GM21737 (cell line): ENCODE results near the gene DLGAP4.

Experiments
- ATAC-seq: cut with Tn5 transposase; IDR thresholded peaks from one replicate; pipeline ENCODE4 v1.9.1; 2021; ENCODE audit warnings: mild to moderate bottlenecking, moderate library complexity; ENCODE audit not compliant: unreplicated experiment

The DLGAP4 gene

DNA sequence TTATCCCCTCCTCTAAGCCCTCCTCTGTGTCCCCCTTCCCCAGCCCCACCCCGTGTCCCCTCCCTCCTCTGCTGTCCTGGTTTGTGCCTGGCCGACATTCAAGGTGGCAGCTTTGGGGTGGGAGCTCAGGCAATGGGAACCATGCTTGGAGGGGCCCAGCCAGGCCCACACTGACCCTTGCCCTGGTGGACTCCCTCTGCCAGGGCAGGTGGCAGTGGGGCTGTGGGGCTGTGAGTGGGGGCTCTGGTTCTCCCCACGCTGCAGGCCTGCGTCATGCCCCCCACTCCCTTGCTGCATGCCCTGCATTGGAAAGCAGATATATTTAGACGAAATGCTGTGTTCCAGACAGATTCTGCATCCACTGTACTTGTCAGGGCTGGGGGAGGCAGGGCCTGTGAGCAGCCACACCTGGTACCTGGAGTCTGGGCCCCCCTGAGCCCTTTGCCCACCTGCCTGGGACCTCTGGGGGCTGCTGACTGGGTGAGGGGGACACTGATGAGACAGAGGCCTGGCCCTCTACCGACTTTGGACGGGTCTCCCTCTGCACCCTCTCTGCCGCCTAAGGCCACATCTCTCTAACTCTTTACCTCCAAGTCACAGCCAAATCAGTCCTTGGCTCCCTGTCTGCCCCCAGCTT is 14.2 kb downstream of the DLGAP4 start:
- no peak for ATAC-seq

DNA sequence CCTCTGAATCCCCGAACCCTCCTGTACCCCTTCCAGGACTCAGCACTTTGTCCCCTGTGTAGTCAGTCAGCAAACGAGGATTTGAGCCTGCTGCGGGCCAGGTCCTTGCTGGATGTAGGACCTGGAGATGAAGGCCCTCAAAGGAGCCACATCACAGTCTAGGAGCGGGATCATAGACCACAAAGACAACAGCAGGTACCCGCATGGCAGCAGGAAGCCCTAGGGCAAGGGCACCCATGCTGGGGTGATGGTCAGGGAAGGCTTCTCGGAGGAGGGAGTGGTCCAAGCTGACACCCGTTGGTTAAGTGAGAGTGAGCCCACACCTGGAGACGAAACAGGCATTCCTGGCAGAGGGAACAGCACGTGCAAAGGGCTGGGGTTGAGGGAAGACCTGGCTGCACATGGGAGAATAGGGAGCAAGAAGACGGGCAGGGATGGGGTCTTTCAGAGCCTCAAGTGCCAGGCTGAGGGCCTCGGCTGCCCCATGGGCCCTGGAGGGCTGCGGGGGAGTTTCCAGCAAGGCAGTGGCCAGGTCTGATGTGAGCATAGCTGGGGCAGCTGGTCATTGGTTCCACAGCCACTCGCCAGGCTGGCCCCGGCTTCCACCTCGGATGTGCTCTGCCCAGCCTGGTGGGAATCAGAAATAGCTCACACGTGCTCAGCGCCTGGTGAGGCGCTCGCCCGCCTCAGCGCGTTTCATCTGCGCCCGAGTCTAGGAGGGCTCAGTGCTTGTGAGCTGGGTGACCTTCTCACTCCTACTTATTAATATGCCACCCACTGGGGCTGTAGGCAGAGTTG is 15.0 kb downstream of the DLGAP4 start:
- ATAC-seq, result no peak

DNA sequence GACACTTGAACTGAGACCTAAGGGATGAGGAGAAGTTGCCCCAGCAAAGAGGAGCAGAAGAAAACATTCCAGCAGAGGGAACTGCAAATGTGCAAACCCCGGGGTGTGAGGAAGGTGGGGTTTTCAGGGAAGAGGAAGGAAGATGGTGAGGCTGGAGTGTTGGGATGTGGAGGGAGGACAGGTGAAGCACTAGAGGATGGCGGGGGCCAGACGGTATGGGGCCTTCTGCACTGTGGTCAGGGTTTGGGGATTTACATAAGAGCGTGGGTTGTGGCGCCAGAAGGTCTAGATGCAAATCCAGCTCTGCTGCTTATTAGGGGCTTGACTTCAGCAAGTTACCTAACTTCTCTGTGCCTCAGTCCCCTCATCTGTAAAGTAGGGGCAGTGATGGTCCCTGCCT is 16.0 kb downstream of the DLGAP4 start:
- no peak for ATAC-seq

DNA sequence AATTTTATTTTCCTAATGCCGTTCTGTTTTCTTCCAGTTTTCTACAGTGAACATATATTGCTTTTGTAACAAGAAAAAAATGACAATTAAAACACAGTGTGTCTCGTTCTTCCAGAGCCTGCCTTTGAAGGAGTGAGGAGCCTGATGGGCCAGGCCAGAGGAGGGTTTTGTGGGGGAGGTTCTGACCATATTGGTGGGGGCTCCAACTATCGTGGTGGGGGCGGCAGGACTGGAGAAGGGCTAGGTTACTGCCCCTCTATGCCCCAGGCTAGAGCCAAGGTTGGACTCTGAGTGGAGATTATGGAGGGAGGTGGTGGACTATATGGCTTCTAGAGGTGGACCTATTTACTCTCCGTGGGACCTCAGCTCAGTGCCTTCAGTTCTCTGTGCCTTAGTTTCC is 24.0 kb downstream of the DLGAP4 start:
- no peak for ATAC-seq

DNA sequence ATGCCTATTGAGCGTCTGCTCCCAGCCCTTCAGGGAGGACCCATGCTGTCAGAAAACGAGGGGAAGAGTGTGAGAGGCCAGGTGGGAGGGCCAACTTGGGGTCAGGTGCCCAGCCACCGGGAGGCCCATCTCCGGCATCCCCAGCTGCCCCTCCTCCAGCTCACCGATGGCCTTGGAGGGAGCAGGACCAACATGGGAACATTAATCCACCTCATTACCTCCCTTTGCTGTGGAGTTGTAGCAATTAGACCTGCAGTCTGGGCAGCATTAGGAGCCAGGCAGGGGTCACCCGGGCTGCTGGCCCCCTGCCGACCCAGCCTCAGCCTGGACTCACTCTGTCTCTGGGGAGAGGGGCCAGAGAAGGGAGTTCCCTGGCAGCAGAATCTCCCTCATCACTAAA is 25.1 kb downstream of the DLGAP4 start:
- no peak for ATAC-seq

DNA sequence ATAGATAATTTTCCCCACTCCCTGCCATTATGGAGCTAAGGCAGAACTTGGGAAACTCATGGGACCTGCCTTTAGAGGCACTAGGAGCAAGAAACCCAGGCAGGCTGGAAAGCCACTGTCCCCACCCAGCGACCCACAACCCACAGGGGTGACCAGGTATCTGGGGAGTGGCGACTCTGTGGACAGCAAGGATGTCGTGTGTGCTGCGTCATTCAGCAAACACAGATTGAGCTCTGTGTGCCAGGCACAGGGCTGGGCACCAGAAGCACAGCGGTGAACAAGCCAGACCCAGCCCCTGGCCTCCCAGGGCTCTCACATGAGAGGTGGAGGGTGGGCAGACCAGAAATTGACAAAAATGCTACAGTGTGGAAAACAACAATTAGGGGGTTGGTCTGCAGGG is 27.7 kb downstream of the DLGAP4 start:
- ATAC-seq, result no peak

DNA sequence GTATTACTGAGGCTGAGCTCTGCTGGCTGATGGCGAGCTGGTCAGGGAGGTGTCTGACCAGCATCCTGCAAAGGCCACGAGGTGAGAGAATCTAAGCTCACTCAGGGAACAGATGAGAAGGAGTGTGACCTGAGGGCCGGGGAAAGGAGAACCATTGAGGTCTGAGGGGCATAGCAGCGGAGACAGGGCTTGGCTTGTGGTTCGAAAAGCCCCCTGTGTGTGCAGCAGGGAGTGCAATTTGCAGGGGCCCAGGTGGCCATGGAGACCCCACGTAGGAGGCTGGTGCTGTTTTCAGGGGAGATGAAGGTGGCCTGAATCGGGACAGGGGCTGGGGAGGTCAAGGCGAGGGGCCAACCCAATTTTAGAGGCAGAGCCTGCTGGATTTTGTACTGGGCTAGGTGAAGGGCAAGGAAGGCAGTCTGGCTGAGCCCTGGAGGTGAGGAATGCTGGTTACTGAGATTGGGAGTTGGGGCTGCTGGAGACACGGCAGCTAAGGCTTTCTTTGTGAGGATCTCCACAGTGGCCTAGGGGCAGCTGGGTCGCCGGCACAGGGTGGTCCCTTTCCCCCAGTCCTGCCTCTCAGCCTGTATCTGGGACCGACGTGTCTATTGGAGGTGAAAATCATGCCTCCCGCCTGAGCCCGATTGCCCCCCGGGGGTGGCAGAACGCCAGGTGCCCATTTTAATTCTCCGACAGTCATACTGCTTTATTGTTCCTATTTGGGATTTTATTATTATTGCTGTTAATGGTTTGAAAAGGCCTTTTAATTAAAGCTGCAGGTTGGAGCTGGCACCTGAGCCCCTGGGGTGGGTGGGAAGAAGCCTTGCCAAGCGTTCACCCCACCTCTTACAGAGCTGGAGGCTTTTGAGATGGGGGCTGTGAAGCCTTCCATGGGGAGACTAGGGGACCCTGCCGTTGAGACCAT is 28.4 kb downstream of the DLGAP4 start:
- ATAC-seq, result no peak

DNA sequence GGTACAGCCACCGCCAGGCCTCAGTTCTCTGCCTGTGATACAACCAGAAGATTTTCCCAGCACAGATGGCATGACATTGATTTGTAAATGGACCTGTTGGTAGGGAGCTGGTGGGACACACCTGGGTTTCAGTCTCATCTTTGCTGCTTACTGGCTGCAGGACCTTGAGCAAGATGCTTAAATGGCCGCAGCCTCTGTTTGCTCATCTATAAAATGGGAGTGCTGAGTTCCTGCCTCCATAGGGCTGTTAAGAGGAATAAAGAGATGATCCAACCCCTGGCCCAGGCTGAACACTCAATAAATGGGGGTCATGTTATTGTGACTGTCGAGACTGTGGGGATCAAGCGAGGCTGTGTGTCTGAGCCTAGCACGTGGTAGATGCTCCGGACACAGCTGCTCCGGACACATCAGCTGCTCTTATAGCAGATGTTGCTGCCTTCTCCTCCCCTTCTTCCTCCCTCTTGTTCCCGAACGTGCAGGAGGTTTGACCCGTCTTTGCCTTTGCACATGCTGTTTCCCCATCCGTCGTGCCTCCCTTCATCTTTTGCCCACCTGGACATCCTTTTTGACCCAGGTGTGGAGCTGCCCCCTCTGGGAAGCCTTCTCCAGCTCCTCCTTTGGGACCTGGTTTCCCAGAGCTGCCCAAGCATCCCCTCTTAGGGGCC is 29.2 kb downstream of the DLGAP4 start:
- no peak for ATAC-seq

DNA sequence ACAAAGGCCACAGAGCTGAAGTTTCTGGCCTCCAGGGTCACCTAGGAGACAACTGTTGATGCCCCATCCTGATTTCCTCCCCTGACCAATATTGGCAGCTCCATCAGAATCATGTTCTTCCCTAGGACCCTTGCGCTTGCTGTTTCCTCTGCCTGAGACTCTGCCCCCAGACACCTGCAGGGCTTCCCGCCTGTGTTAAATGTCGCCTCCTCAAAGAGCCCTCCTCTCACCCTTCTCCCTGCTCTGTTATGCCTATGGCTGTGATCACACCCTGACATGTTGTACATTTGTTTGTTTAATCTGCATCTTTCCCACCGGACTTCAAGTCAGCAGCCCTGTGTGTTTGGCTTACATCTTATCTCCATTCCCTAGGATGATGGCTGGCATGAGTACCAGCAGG is 30.1 kb downstream of the DLGAP4 start:
- no peak for ATAC-seq

DNA sequence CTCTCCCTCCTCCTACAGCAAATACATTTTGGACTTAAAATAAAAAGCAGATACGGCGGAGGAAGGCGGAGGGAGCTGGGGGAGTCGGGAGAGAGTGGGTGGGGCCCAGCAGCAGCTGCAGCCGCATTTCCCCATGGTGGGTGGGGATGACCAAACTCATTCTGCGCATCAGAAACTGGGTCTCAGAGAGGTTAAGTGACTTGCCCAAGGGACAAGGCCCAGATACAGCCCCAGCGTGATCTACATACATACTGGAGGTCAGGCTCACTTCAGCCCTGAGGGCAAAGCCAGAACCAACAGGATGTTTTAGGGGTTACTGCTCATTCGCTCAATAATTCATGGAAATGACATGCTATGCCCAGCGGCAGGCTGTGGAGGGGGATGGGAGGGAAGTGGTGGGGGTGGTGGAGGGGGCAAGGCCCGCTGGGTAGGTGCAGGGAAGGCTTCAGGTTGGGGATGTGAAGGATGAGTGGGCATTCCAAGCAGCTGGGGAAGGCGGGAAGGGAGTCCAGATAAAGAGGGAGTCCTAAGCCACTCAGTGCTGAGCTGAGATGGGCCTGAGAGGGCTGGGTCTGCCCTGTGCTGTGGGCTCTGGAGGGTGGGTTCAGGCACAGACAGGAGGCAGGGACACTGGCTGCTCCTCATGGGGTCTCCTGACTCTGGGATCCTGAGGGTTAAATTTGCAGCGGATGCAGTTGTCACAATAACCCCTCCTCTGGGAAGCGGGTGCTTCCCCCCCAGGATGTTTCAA is 31.0 kb downstream of the DLGAP4 start:
- no peak for ATAC-seq

DNA sequence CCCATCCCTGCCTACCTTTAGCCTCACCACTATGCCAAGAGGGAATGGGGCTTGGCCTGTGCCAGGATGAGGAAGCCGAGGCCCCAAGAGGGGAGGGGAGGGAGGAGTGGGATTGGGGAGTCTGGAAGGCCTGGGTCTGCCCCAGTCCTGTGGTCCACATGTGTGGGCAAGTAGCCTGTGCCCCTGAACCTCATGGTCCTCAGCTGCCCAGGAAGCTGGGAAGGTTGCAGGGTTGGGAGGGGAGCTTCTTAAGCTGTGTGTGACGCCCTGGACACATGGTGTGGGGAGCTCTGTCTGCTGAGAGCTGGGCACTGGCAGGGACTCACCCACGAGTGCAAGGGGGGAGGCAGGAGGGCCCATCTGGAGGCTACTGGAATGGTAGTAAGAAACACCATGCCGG is 31.7 kb downstream of the DLGAP4 start:
- ATAC-seq, result no peak

DNA sequence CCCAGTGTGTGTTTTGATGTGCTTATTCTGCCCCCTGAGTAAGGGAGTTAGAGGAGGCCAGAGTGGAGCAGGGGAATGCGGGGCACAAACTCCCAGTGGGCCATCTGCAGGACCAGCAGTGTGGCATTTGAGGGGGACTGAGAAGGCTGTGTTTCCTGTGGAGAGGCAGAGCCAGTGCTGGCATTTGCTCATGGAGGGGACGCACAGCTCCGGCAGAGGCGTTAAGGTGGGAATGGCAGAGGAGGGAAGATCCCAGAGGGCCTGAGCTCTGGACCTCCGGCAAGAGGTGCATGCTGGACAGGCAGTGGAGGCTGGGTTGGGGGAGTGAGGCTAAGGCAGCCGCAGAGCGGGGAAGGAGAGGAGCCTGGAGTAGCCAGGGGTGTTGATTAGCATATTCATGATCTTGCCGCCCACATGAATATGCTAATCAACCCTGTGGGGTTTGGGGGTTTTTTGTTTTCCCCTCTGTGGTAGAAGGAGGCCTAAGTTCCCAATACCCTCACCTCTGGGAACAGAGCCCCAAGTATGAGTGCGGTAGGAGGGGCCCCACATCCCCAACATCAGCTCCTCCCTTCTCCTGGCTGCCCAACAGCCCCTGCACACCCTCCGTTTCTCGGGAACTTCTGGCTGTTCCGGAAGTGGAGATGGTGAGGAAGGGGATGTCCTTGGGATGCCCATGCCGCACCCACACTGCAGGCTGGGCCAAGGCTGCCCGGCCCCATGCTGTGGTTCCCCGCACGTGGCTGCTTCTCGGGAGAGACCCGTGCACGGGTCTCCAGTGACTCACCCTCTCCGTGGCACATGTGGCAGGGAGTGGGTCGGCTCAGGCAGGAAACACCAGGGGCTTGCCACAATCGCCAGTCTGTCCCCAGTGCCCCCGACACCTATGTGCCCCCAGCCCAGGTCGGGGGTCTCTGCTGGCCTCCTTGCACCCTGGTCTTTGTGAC is 33.8 kb downstream of the DLGAP4 start:
- ATAC-seq, result no peak

DNA sequence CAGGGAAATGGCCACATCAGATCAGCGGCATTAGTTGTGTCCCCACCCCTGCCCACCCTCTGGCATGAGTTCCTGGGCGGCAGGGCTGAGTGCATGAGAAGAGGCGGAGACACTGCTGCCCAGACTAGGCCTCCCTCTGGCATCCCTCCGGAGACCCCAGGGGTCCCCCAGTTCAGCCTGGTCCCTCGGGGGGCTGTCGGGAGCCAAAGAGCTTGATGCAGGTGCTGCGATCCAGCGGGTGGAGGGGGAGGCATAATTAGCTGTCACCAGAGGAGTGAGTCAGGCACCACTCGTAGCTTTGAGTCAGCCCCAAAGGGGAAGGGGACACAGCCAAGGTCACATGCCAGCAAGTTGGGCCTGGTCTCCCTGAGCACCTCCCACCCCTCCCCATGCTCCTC is 34.5 kb downstream of the DLGAP4 start:
- no peak for ATAC-seq

DNA sequence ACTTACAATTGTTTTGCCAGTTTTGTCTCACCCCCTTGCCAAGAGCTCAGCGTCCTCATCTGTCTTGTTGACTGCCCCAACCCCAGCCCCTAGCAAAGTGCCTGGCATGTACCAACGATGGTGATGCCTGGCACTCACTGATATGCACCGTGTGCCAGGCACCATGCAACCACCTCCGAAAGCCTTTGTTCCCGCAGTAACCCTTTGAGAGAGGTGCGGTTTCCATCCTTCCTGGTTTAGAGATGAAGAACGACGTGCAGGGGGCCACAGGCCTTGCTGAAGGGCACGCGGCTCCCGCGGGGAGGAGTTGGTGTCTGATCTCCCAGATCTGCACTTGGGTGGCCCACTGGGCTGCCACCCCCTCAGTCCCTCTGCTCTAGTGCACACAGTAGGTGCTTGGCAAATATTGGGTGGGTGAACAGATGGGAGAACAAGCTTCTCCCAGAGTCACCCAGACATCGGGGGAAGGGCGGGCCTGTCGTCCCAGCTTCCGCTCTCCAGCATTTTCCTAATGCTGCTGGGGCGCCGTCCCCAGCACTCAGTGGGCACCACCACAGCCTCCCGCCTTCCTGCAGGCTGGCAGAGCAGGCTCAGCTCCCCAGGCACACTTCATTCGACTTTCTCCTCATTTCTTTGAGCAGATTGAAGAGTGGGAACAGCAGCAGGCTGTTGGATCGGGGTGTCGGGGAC is 35.3 kb downstream of the DLGAP4 start:
- ATAC-seq, result no peak

DNA sequence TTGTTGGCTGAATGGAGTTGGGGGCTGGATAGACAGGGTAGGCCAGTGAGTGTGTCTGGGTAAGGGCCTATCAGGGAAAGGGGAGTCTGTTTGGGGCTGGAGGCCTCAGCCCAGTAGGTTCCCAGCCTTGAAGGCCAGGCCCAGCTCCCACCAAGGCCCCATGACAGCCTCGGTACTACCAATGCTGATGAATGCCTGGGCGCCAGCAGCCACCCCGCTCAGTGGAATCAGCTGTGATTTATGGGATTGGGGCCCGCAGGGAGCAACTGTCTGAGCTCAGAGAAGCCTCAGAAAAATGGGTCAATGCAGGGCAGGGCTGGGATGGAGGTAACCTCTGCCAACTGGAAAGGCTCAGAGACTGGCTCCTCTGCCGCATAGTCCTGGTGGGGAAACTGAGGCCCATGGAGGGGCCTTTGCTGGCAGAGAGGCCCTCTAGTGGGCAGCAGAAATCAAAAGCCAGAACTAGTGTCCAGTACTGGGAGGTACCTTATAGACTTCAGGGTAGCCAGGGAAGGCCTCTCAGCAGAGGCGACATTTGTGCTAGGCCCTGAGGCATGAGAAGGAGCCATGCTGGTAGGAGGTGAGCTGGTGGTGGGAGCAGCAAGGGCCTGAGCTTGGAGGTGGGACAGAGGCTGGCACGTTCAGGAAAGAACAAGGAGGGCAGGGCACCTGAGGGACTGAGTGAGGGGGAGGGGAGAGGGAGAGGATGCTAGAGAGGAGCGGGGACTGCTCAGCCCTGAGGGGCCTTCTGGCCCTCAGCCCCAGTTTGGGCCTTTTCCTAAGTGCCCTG is 36.4 kb downstream of the DLGAP4 start:
- ATAC-seq, result no peak

DNA sequence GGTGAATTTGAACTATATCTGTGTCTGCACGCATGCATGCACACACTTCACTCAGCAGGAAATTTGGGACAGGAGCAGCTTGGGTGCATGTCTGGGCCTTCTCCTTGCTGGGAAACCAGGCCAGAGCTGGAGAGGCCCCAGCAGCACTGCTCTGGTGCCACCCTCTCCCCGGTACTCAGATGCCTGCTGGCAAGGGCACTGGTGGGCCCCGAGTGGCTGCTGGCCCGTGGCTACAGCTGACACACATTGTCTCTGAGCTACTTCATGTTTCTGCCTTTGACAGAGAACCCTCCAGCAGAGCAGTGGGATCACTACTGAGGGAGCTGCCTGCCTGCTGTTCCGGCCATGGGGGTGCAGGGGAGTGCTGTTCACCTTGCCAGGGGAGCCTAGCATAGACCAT is 37.5 kb downstream of the DLGAP4 start:
- no peak for ATAC-seq

DNA sequence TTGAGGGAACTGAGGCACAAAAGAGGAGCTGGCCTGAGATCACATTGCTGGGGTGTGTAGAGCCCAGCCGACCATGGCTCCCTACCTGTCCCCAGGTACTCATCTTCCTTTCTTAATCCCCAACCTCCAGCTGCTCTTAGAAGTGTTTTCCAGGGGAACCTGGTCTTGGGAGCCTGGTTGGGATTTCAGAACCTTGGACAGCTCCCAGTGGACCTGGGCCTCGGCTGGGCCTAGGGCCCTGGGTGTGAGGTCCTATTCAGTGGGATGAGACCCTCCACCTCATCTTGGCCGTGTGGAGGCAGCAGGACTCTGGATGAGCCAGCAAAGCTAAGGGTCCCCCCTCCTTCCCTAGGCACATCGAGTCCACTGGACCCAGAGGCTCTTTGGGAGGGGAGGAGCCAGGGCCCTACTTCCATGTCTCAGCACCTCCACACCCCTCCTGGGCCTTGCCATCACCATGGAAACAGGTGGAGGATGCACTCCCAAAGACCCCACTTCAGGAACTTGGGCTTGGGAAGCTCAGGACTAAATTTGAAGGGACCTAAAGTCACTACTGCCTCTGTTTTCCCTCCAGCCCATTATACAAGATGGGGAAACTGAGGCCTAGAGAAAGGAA is 38.5 kb downstream of the DLGAP4 start:
- no peak for ATAC-seq

DNA sequence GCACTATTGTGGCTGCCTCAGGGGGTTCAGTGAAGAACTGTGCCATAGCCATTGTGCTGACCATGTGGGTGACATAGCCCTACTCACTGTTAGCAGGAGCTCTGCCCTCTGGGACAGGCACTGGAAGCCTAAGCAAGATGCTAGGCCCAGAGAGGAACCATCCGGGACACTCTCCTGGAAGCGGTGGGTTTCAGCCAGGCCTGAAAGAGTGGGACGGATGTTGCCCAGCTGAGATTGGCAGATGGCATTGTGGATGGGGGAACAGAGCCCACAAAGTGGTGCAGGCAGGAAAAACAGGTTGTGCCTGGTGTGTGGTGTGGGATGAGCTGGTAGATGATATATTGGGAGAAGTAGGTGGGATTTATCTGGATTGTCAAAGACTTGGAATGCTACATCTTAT is 40.1 kb downstream of the DLGAP4 start:
- no peak for ATAC-seq
